ENCODE data around the gene AATF. TPM values are rescaled to one million over a fixed set of nuclear protein-coding genes. Genes with fewer than 3 reads are reported as not detected.

Gene AATF
- polyA plus RNA-seq, 1 donor from 2014 or later, result 12.7 TPM

GRCh38 chr17:37096071-37096470, 147.3 kb downstream of the AATF start:
- H3K9ac ChIP-seq (ENCODE audit: low read length), result no peak overlapping the region
- no peak overlapping the region for H3K27ac ChIP-seq (ENCODE audit: low read length)
- TF ChIP-seq POLR2AphosphoS5 (IDR thresholded peaks at IDR 0.05) (no peak), EZH2 (IDR thresholded peaks at IDR 0.05; ENCODE audit: borderline replicate concordance, insufficient read depth, low read length, poor library complexity, severe bottlenecking) (no peak), CTCF (IDR thresholded peaks at IDR 0.05; ENCODE audit: poor library complexity, severe bottlenecking) (no peak), EP300 (conservative IDR thresholded peaks at IDR 0.05; ENCODE audit: poor library complexity, severe bottlenecking) (no peak), RAD21 (conservative IDR thresholded peaks at IDR 0.05) (no peak), SMC3 (conservative IDR thresholded peaks at IDR 0.05; ENCODE audit: poor library complexity) (no peak)
- TF ChIP-seq, protein P1, sequence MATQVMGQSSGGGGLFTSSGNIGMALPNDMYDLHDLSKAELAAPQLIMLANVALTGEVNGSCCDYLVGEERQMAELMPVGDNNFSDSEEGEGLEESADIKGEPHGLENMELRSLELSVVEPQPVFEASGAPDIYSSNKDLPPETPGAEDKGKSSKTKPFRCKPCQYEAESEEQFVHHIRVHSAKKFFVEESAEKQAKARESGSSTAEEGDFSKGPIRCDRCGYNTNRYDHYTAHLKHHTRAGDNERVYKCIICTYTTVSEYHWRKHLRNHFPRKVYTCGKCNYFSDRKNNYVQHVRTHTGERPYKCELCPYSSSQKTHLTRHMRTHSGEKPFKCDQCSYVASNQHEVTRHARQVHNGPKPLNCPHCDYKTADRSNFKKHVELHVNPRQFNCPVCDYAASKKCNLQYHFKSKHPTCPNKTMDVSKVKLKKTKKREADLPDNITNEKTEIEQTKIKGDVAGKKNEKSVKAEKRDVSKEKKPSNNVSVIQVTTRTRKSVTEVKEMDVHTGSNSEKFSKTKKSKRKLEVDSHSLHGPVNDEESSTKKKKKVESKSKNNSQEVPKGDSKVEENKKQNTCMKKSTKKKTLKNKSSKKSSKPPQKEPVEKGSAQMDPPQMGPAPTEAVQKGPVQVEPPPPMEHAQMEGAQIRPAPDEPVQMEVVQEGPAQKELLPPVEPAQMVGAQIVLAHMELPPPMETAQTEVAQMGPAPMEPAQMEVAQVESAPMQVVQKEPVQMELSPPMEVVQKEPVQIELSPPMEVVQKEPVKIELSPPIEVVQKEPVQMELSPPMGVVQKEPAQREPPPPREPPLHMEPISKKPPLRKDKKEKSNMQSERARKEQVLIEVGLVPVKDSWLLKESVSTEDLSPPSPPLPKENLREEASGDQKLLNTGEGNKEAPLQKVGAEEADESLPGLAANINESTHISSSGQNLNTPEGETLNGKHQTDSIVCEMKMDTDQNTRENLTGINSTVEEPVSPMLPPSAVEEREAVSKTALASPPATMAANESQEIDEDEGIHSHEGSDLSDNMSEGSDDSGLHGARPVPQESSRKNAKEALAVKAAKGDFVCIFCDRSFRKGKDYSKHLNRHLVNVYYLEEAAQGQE (IDR thresholded peaks at IDR 0.05; ENCODE audit: borderline replicate concordance), result no peak
- H3K4me3 ChIP-seq (ENCODE audit: low read length), result no peak overlapping the region
- no peaks in the 10 kb centered on the region for H3K9me2 ChIP-seq (ENCODE audit: insufficient read depth, low read length)
- H3K4me2 ChIP-seq (ENCODE audit: low read length), result no peak overlapping the region
- no peak overlapping the region for H2AFZ ChIP-seq (ENCODE audit: low read depth, low read length)
- peaks cover 5% of the 10 kb centered on the region for H3K36me3 ChIP-seq (ENCODE audit: insufficient read depth, low read length)
- no peaks in the 10 kb centered on the region for H3K79me2 ChIP-seq (replicated peaks; ENCODE audit: insufficient read depth, low read length)
- no peaks in the 10 kb centered on the region for H4K20me1 ChIP-seq (ENCODE audit: insufficient read depth)
- H3K27me3 ChIP-seq (ENCODE audit: insufficient read depth, low read depth, low read length), result no peaks in the 10 kb centered on the region
- no peaks in the 10 kb centered on the region for H3F3A ChIP-seq (ENCODE audit: insufficient read depth, low read length, poor library complexity, severe bottlenecking)
- no peaks in the 10 kb centered on the region for H3K9me3 ChIP-seq (ENCODE audit: low read length)

- H3F3A ChIP-seq (ENCODE audit: insufficient read depth, low read length, poor library complexity, severe bottlenecking), result no peaks in the 10 kb centered on the region
- TF ChIP-seq EP300 (conservative IDR thresholded peaks at IDR 0.05; ENCODE audit: poor library complexity, severe bottlenecking), result no peak
- no peak for TF ChIP-seq MXI1 (conservative IDR thresholded peaks at IDR 0.05; ENCODE audit: poor library complexity, severe bottlenecking)
- no peak for TF ChIP-seq POLR2AphosphoS5 (IDR thresholded peaks at IDR 0.05)
- TF ChIP-seq SMC3 (conservative IDR thresholded peaks at IDR 0.05; ENCODE audit: poor library complexity), result no peak
- TF ChIP-seq TAF1 (IDR thresholded peaks at IDR 0.05; ENCODE audit: low read depth), result no peak
- no peak for TF ChIP-seq EZH2 (IDR thresholded peaks at IDR 0.05; ENCODE audit: borderline replicate concordance, insufficient read depth, low read length, poor library complexity, severe bottlenecking)
- no peak for TF ChIP-seq RAD21 (conservative IDR thresholded peaks at IDR 0.05)
- TF ChIP-seq, protein P1 (IDR thresholded peaks at IDR 0.05; ENCODE audit: borderline replicate concordance), result no peak
- TF ChIP-seq CTCF (IDR thresholded peaks at IDR 0.05; ENCODE audit: poor library complexity, severe bottlenecking), result no peak
- H2AFZ ChIP-seq (ENCODE audit: low read depth, low read length), result no peak overlapping the region
- no peaks in the 10 kb centered on the region for H4K20me1 ChIP-seq (ENCODE audit: insufficient read depth)
- H3K9me2 ChIP-seq (ENCODE audit: insufficient read depth, low read length), result no peaks in the 10 kb centered on the region
- no peak overlapping the region for H3K27ac ChIP-seq (ENCODE audit: low read length)
- H3K36me3 ChIP-seq (ENCODE audit: insufficient read depth, low read length), result peaks cover 5% of the 10 kb centered on the region
- H3K9ac ChIP-seq (ENCODE audit: low read length), result no peak overlapping the region
- H3K9me3 ChIP-seq (ENCODE audit: low read length), result no peaks in the 10 kb centered on the region
- H3K79me2 ChIP-seq (replicated peaks; ENCODE audit: insufficient read depth, low read length), result no peaks in the 10 kb centered on the region
- H3K4me2 ChIP-seq (ENCODE audit: low read length), result no peak overlapping the region
- no peaks in the 10 kb centered on the region for H3K27me3 ChIP-seq (ENCODE audit: insufficient read depth, low read depth, low read length)
- H3K4me3 ChIP-seq (ENCODE audit: low read length), result no peak overlapping the region
Observed at GRCh38 chr17:37097154-37097553, 148.4 kb downstream of the AATF start.
